ENCODE measurements around the gene CEP128. TPM values are rescaled to one million over a fixed set of nuclear protein-coding genes. Genes with fewer than 3 reads are reported as not detected.

Gene CEP128
- polyA plus RNA-seq, 1 of the 3 experiments (the other 2 are of a cell fraction): 1.2 TPM

DNA sequence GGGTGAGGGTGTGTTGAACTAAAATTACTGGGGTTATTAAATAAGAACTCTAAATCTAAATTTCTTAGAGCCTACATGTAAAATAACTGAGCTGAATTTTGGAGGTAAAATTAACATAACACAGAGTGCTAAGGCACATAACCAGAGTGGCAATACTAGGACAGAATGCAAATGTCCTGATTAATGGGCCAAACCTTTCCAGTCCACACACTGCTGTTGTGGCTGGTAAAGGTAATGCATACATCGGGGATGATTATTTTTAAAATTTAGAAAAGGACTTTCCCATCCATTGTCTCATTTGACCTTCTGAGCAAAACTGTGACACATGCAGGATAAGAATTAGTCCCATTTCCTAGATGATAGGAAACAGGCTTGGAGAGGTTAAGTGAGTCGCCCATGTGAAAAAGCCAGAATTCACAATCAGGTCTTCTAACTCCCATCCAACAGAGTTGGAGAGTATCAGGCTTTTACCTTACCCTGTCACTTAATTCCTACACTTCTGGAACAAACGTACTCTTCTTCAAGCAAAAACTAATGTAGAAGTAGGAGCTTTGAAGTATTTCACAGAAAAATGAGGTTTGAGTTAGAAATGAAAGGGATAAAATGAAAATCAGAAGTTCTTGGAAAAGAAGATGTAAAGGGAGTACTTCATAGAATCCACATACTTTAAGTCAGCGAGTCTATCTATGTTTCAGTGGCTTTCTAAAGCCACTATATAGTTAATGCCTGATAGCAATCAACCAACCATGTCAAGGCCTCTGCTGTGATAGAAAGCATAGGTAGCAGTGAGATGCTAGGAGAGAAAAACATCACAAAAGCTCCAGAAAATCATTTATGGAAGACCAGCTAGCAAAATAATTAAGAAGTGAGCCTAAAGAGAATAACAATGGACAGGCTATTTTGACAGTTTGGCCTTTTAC, 395.3 kb downstream of the CEP128 start:
- Histone ChIP-seq H3K4me3 (ENCODE audit: low read depth in 2 of 2, low read length in 1 of 2) (no peak overlapping the region), H4K20me1 (ENCODE audit: insufficient read depth) (no peaks in the 10 kb centered on the region), H2AFZ (ENCODE audit: low read depth) (no peak overlapping the region), H3K36me3 (replicated peaks in 1 of 2; ENCODE audit: control insufficient read depth in 1 of 2, insufficient read depth in 2 of 2, low read length in 1 of 2) (no peaks in the 10 kb centered on the region), H3K27ac (ENCODE audit: low read depth in 2 of 2, low read length in 1 of 2) (no peak overlapping the region), H3F3A (replicated peaks; ENCODE audit: insufficient read depth) (no peaks in the 10 kb centered on the region), H3K9me2 (no peaks in the 10 kb centered on the region), H3K79me2 (ENCODE audit: insufficient read depth) (no peaks in the 10 kb centered on the region), H3K4me1 (ENCODE audit: control insufficient read depth in 1 of 2, insufficient read depth in 2 of 2, low read depth in 1 of 2, low read length in 1 of 2) (no peaks in the 10 kb centered on the region), H3K27me3 (ENCODE audit: insufficient read depth) (no peaks in the 10 kb centered on the region), H3K9me3 (no peaks in the 10 kb centered on the region), H3K9ac (no peak overlapping the region), H3K4me2 (no peak overlapping the region)
- DNase-seq: no peak
- TF ChIP-seq, protein P1, sequence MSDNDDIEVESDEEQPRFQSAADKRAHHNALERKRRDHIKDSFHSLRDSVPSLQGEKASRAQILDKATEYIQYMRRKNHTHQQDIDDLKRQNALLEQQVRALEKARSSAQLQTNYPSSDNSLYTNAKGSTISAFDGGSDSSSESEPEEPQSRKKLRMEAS (IDR thresholded peaks at IDR 0.05; ENCODE audit: low read depth): no peak
- TF ChIP-seq ELF1 (IDR thresholded peaks at IDR 0.05) (no peak), TAF1 (IDR thresholded peaks at IDR 0.05; ENCODE audit: borderline replicate concordance, low read depth, low read length) (no peak), GABPA (IDR thresholded peaks at IDR 0.05; ENCODE audit: low read depth) (no peak), MXI1 (IDR thresholded peaks at IDR 0.05; ENCODE audit: low read depth, low read length) (no peak), RAD21 (IDR thresholded peaks at IDR 0.05; ENCODE audit: low read length) (no peak), SMC3 (IDR thresholded peaks at IDR 0.05; ENCODE audit: low read depth, low read length) (no peak), POLR2AphosphoS5 (IDR thresholded peaks at IDR 0.05; ENCODE audit: low read depth, low read length) (no peak)
- TF ChIP-seq, protein P2, sequence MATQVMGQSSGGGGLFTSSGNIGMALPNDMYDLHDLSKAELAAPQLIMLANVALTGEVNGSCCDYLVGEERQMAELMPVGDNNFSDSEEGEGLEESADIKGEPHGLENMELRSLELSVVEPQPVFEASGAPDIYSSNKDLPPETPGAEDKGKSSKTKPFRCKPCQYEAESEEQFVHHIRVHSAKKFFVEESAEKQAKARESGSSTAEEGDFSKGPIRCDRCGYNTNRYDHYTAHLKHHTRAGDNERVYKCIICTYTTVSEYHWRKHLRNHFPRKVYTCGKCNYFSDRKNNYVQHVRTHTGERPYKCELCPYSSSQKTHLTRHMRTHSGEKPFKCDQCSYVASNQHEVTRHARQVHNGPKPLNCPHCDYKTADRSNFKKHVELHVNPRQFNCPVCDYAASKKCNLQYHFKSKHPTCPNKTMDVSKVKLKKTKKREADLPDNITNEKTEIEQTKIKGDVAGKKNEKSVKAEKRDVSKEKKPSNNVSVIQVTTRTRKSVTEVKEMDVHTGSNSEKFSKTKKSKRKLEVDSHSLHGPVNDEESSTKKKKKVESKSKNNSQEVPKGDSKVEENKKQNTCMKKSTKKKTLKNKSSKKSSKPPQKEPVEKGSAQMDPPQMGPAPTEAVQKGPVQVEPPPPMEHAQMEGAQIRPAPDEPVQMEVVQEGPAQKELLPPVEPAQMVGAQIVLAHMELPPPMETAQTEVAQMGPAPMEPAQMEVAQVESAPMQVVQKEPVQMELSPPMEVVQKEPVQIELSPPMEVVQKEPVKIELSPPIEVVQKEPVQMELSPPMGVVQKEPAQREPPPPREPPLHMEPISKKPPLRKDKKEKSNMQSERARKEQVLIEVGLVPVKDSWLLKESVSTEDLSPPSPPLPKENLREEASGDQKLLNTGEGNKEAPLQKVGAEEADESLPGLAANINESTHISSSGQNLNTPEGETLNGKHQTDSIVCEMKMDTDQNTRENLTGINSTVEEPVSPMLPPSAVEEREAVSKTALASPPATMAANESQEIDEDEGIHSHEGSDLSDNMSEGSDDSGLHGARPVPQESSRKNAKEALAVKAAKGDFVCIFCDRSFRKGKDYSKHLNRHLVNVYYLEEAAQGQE (IDR thresholded peaks at IDR 0.05; ENCODE audit: low read depth, low read length): no peak
- TF ChIP-seq, protein P3, sequence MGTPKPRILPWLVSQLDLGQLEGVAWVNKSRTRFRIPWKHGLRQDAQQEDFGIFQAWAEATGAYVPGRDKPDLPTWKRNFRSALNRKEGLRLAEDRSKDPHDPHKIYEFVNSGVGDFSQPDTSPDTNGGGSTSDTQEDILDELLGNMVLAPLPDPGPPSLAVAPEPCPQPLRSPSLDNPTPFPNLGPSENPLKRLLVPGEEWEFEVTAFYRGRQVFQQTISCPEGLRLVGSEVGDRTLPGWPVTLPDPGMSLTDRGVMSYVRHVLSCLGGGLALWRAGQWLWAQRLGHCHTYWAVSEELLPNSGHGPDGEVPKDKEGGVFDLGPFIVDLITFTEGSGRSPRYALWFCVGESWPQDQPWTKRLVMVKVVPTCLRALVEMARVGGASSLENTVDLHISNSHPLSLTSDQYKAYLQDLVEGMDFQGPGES (IDR thresholded peaks at IDR 0.05; ENCODE audit: low read depth, low read length): no peak
- TF ChIP-seq, protein P4, sequence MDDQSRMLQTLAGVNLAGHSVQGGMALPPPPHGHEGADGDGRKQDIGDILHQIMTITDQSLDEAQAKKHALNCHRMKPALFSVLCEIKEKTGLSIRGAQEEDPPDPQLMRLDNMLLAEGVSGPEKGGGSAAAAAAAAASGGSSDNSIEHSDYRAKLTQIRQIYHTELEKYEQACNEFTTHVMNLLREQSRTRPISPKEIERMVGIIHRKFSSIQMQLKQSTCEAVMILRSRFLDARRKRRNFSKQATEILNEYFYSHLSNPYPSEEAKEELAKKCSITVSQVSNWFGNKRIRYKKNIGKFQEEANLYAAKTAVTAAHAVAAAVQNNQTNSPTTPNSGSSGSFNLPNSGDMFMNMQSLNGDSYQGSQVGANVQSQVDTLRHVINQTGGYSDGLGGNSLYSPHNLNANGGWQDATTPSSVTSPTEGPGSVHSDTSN (IDR thresholded peaks at IDR 0.05): no peak
- ChIA-PET POLR2A (no interaction called here), CTCF (no interaction called here)
- WGBS (ENCODE audit: low lambda C conversion rate): 92% methylated on average over 4 of the region's 4 CpGs

Data from SK-N-SH (cell line).